Neutrophil (primary cell): ENCODE results near the gene LPGAT1.

Experiments used
- H3K27ac ChIP-seq: fragments of 200-600 bp; sonication (generic); 2 replicates; pipeline ENCODE4 v1.5.1; 2016; ENCODE audit warnings: mild to moderate bottlenecking, moderate library complexity
- H3K27me3 ChIP-seq: fragments of 200-600 bp; sonication (generic); 2 replicates; pipeline ENCODE4 v1.6.0; 2016; ENCODE audit warnings: mild to moderate bottlenecking
- H3K36me3 ChIP-seq: fragments of 200-600 bp; sonication (generic); 2 replicates; pipeline ENCODE4 v1.5.1; 2017
- H3K4me1 ChIP-seq, 2 experiments: fragments of 200-600 bp in 1 of 2; sonication (generic) in 1 of 2; 1 replicate in 1 of 2; 2 replicates in 1 of 2; pipeline versions ENCODE4 v1.5.1 to v1.6.1; 2013 to 2016; ENCODE audit warnings: low read depth in 1 of 2, low read length in 1 of 2, mild to moderate bottlenecking in 1 of 2, moderate library complexity in 1 of 2; ENCODE audit not compliant: control insufficient read depth in 1 of 2, insufficient read depth in 1 of 2
- H3K4me3 ChIP-seq, 2 experiments: fragments of 200-600 bp in 1 of 2; sonication (generic) in 1 of 2; 1 replicate in 1 of 2; 2 replicates in 1 of 2; pipeline ENCODE4 v1.5.1; 2013 to 2016; ENCODE audit warnings: low read depth in 1 of 2, low read length in 1 of 2, mild to moderate bottlenecking in 1 of 2, moderate library complexity in 1 of 2
- H3K9me3 ChIP-seq: fragments of 200-600 bp; sonication (generic); 2 replicates; pipeline ENCODE4 v1.5.1; 2016
- CTCF ChIP-seq: fragments of 200-600 bp; sonication (generic); IDR thresholded peaks from 2 replicates; pipeline ENCODE4 v1.5.1; 2016; ENCODE audit warnings: antibody characterized with exemption

Gene LPGAT1

GRCh38 chr1:211870156-211870555, 39.6 kb upstream of the LPGAT1 start:
- Histone ChIP-seq H3K9me3 (no peaks in the 10 kb centered on the region), H3K27ac (no peak overlapping the region), H3K4me1 (no peaks in the 10 kb centered on the region), H3K27me3 (no peaks in the 10 kb centered on the region), H3K4me3 (no peak overlapping the region), H3K36me3 (no peaks in the 10 kb centered on the region)
- TF ChIP-seq CTCF: no peak

- no peak overlapping the region for H3K4me3 ChIP-seq
- H3K27me3 ChIP-seq: no peaks in the 10 kb centered on the region
- no peaks in the 10 kb centered on the region for H3K9me3 ChIP-seq
- no peaks in the 10 kb centered on the region for H3K4me1 ChIP-seq
- no peak for TF ChIP-seq CTCF
- no peak overlapping the region for H3K27ac ChIP-seq
- H3K36me3 ChIP-seq: no peaks in the 10 kb centered on the region
Measured at GRCh38 chr1:211865180-211865579, 34.6 kb upstream of the LPGAT1 start.

- Histone ChIP-seq H3K4me3 (no peak overlapping the region), H3K27ac (no peak overlapping the region), H3K36me3 (no peaks in the 10 kb centered on the region), H3K9me3 (no peaks in the 10 kb centered on the region), H3K27me3 (no peaks in the 10 kb centered on the region), H3K4me1 (no peaks in the 10 kb centered on the region)
- no peak for TF ChIP-seq CTCF
Measured at GRCh38 chr1:211859405-211859804, 28.8 kb upstream of the LPGAT1 start.

- H3K9me3 ChIP-seq: no peaks in the 10 kb centered on the region
- H3K36me3 ChIP-seq: no peaks in the 10 kb centered on the region
- H3K4me3 ChIP-seq: no peak overlapping the region
- no peaks in the 10 kb centered on the region for H3K27me3 ChIP-seq
- no peak for TF ChIP-seq CTCF
- no peaks in the 10 kb centered on the region for H3K4me1 ChIP-seq
- H3K27ac ChIP-seq: no peak overlapping the region
Measured at GRCh38 chr1:211851174-211851573, 20.6 kb upstream of the LPGAT1 start.

GRCh38 chr1:211843507-211844298, 13.1 kb upstream of the LPGAT1 start:
- TF ChIP-seq CTCF: no peak
- Histone ChIP-seq H3K4me3 (no peak overlapping the region), H3K36me3 (no peaks in the 10 kb centered on the region), H3K9me3 (no peaks in the 10 kb centered on the region), H3K4me1 (peaks cover 16 to 26% of the 10 kb centered on the region in 2 experiments), H3K27me3 (no peaks in the 10 kb centered on the region), H3K27ac (peak overlapping the region; percentile 53)
